HG03039 (cell line): ENCODE measurements around the gene DPT.

Experiments used
- ATAC-seq: cut with Tn5 transposase; IDR thresholded peaks from one replicate; pipeline ENCODE4 v1.9.1; 2021; ENCODE audit warnings: mild to moderate bottlenecking, moderate library complexity; ENCODE audit not compliant: unreplicated experiment

Gene DPT

DNA sequence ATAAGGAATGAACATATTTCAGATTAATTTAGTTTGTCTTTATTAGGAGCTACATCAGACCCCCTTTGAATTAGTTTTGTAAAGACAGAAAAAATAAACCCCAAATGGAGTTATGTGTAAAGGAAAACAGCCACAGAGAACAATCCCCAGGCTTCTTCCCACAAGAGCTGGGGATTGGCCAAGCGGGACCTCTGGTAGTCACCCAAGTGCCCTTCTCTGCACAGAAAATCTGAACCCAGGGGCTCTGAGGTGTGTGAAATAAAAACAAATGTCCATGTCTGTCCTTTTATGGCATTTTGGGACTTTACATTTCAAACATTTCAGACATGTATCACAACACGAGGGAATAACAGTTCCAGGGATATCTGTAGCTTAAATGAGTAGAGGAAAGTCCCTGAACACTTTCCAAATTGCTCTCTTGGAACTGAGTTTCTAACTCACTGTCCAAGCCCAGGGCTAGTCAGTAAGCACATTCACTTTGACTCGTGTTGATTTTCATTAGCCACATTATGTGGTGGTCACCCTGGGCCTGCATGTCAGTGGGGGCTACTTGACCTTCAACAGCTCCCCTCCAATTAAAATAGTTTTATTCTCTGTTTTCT, 22.5 kb downstream of the DPT start:
- ATAC-seq = no peak

DNA sequence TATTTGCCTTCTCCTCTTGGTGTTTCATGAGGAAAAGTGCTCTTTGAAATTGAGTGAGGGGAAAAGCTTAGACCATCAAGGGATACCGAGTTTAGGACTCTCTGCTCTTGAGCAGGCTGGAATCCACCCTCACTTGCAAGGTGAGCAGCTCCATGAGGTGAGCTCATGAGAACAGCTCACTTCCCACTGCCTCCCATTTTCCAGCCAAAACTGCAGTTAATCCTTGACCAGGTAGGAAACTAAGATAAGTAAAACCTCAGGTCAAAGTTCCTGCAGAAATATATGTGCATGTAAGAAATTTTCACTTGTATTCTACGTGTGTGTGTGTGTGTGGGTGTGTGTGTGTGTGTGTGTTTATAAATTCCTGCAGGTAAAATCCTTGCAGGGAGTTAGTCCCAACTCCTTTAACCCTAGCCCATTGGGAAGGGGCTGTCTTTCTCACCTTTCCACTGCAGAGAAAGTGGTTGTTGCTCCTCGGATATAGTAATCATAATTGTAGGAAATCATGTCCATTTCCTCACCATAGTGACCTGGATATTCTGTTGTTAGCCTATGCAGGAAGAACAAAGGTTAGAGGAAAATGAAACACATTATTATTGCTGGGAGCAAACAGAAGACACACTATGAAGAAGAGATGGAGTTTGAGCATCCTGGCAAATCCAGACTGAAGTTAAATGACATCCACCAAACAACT, 28.3 kb downstream of the DPT start:
- no peak for ATAC-seq

DNA sequence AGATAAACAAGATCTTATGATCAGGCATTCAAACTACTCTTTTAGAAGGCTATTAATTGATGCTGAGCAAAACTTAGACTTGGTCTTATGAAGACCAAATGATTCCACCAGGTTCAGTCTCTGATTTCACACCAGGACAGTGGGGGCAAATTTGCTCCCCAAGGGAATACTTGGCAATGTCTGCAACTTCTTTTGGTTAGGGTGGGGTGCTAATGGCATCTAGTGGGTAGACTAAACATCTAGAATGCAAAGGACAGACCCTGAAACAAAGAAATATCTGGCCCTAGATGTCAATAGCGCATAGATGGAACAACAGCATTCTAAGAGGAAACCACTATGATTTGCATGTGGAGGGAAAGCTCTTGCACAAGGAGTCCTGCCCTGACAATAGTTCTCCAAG, 30.6 kb downstream of the DPT start:
- no peak for ATAC-seq

DNA sequence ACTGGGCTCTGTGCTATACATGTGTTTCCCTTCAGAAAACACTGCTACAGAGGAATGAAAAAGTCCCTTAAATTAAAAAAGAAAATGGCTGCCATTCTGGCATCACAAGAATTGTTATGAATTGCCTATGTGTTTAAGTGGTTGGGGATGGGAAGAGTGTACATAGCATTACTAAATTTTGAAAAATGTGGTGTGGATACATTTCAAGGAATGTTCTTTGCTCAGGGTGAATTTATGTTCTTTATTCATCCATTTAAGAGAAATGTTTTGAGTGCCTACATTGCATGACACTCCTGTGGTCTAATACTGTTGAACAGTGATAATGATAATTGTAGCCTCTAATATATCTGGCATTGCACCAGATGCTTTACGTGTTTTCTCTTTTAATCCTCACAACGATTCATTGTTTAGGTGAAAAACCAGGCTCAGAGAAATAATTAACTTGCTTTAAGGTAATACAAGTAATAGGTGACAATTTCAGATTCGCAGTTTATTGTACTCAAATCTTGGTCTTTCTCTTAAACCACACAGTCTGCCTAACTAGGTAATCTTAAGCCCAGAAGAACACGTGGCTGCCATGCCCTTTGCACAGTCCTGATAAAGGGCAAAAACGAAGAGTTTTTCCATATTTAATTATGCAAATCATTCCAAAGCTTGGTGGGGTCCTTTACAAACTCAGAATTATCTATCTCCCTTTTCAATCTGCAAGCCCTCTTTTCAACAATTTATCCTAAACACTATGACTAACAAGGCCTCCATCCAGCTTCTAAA, 31.5 kb downstream of the DPT start:
- no peak for ATAC-seq

DNA sequence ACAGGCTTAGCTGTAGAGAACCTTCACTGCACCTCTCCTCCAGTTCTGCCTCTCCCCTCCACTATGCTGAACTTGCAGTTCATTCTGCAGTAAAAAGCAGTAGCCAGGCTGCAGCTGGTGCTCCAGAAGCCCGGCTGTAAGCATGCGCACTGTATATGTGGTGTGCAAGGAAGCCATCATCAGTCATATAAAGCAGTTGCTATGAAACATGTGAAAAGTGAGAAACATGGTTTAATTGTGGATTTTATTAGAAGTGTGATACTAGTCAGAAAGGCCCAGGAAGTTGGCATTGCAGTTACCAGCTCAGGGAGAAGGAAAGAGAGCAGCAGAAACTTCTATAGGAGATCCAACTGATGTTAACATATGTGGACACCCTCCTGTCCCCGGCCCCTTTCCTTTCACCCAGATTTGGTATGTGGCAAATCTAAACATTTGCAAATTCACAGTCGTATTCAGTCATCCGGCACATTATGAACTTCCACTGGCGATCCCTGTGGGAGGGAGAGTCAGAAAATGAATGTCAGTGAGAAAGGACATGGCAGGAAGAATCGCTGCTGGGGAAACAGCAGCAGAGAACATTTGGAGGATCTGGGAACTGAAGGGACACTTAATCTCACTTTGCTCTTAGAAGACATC, 32.8 kb downstream of the DPT start:
- ATAC-seq = no peak

DNA sequence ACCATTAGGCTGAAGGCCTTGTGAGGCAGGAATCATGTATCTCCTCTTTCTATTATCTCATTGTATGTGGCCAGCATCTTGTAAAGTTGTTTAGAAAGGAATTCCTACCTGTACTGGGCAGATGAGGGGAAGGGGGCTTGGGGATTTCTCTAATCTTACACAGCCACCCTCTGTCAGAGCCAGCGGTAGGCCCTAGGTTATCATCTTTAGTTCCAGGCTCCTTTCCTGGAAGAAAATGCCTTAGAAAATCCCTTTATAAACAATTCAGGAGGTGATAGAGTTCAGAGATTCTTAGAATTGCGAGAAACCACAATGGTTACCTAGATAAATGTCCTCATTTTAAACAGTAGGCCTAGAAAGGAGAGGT, 35.2 kb downstream of the DPT start:
- ATAC-seq = no peak

DNA sequence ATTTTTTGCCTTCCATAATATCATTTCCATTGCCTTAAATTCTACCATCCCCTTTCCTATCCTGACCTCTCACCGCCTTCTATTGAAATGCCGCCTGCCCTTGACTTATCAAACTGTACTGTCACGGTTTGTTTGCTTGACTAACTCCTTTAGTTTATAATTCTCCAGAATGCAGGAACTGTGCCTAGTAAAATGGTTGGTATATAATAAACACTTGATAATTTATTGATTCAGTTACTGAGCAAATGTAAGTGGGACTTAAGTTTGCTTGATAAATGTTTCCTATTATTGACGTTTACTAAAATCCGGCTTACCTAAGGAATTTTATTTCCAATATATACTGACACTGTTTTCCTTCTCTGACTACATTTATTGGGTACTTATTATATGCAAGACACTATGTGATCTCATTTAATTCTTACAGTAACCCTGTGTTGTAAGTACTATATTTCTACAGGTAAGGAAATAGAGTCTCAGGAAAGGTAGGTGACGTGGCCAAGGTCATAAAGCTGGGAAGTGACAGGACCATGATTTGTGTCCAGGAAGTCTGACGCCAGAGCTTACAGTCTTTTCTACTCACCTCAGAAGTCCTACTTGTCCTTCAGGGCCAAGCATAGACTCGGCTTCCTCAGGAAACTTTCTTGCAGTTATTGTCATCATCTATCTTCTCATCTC, 35.7 kb downstream of the DPT start:
- no peak for ATAC-seq

DNA sequence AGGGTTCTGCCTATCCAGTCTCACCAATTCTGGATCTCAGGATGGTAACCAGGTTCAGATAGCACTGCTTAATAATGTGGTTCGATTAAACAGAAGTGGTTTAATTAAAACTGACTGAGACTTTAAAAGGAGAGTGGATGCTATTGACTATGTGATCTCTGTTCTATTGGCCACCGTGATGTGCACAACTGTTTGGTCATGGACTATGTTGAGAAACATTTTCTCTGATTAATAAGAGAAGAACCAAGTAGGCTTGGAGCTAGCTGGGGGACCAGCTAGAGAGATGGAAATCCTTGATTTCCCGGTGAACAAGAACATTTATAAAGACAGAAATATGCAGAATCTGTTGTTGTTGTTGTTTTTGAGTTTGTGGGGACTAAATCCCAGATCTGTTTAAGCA, 36.5 kb downstream of the DPT start:
- no peak for ATAC-seq

DNA sequence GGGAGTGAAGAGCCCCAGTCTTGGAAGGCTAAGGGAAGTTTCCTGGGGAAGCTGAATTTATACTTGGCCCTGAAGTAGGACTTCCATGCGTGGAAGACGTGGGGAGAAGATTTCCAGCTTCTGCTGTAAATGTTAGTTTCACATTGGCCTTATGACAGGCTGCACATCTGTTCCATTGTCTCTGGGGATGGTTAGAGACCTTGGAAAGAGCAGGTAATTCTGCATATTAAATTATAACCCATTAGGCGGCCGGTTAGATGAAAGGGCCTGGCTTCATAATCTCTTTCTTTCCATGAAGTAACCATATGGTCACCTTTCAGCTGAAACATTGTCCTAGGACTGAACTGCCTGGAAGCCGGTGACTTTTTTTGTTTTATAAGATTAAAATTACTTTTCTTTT, 37.5 kb downstream of the DPT start:
- no peak for ATAC-seq

DNA sequence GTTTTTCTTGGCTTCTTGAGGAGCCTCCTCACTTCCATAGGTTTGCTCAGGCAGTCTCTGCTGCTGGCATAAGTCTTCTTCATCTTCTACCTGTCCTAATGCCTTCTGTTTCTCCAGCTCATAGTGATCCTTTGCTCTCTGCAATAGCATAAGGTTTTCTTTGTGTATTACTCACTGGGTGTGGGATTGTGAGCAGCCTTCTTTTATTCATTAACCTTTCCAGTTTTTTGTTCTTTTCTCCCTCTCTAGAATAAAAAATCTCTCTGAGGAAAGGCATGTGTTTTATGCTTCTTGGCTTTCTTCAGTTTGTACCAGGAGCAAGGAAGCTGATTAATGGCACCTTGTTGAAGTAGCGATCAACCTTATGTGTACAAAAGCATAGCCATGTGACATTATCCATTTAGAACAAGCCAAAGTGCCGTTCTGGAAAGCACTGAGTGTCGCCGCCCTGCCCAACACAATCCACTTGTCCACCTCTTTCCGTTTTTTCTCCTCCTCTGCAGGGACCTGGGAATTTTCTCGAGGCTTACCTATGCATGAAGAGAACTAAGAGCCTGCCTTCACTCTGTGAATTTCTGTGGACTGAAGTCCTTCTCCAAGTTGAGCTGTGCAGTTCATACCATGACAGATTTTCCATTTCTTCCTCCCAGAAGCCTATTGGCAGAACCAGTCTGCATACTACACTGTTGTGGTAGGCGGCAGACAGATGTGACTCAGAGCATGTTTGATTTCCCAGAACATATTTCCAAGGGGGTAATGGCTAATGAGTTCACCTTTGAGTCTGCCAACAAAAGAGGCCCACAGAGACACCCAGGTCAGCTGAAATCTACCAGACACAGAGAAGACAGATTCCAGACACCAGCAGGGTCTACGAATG, 39.0 kb downstream of the DPT start:
- ATAC-seq = no peak

DNA sequence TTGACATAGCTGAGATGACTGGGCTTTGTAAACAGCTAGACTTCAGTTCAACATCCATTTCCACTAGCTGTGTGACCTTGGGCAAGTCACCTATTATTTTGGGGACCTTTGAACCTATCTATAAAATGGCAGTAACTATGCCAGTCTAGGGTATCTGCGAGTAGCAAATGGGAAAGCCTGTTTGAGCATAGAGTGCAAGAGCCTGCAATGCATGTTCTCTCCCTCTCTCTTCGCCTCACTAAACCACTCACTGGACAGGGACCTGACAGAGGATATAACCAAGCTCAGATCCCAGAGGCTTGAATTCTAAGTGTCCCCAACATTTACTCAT, 39.7 kb downstream of the DPT start:
- no peak for ATAC-seq

DNA sequence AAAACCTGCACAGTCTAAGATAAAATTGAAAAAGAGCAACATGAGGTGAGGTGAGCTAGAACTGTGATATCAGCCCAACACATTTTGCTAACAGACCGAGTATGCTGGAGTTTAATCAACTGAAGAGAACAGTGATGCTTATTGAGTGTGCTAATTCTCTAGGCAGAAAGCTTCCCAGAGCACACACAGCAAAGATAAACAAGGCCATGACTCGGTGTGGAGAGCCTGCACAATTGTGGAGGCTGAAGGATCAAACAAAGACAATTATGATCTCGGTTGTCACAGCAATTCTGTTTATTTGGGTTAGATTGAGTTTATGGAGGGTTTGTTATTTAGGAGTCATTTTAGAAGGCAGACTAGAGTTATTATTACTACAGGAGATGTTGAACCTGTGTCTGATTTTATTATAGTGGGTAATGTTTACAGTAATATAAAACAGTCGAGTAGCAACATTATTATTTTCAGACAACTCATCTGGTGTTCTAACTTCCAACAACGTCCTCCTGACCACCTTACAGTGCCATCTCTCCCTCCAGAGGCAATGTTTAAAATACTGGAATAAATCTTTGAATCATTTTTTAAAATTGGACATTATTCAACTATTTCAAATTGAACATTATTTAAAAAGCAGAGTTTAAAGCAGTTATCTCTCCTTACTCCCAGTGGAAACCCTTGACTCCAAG, 40.2 kb downstream of the DPT start:
- no peak for ATAC-seq

DNA sequence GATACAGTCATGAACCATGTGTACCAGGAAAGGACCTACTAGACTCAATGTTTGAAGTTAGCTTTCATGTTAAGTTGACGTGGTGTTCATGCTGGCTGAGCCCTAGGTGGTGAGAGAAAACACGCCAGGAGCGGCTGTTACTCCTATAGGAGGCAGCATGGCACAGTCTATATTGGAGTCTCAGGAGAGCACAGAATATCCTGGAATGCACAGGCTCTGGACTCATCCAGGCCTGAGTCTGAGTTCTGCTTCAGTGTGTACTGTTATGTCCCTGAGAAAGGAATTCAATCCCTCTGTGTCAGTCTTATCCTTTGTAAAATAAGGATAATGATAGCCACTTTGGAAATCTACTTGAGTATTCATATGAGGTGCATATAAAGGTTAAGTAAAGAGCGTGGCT, 41.2 kb downstream of the DPT start:
- ATAC-seq = no peak

DNA sequence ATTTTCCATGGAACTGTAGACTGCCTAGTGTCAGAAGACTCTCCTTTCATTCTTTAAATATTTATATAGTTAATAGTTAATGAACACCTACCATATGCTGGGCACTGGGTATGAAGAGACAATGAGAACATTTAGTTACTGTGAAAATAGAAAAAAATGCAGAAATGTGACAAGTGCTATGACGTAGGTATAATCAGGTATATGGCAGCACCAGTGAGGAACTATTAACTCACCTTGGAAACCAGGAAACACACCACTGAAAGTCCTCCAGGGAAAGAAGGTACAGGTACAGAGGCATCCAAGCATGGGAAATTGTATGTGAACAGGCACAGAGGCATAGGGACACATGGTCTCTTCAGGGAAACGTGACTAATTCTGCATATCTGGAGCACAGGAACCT, 42.3 kb downstream of the DPT start:
- ATAC-seq = no peak

DNA sequence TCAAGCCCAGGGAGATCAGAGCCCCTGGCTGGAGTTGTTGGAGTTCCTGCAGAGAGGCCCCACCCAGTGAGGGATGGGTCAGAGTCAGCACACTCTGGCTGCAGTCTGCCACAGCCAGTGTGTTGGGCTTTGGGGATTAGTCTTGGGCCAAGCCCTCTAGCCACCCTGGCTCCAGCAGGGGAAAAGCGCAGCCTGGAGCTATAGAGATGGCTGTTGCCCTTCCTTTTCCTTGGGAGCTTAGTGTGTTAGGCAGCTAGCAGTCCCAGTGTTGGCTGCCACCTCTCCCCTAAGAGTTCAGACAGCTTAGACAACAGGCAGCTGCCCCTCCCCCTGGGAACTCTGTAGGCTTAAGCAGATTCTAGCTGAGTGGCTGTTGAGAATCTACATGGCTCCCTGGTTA, 45.1 kb downstream of the DPT start:
- ATAC-seq = no peak

DNA sequence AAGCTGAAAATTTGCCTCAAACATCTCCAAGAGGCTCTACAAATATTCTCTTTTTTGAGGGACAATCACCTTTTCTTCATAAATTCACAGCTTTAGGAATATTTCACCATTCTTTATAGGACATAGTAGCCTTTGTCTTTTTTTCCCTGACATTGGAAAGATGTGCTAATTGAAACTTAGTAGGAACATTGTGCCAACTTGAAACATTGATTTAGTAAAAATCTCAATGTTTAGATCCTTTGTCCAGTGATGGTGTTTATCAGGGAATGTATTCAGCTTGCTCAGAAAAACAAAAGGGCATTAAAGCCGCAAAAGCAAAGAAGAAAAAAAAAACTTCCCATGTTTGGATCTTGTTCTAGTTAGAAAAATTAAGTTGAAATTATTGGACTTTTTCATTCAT, 52.1 kb downstream of the DPT start:
- no peak for ATAC-seq

DNA sequence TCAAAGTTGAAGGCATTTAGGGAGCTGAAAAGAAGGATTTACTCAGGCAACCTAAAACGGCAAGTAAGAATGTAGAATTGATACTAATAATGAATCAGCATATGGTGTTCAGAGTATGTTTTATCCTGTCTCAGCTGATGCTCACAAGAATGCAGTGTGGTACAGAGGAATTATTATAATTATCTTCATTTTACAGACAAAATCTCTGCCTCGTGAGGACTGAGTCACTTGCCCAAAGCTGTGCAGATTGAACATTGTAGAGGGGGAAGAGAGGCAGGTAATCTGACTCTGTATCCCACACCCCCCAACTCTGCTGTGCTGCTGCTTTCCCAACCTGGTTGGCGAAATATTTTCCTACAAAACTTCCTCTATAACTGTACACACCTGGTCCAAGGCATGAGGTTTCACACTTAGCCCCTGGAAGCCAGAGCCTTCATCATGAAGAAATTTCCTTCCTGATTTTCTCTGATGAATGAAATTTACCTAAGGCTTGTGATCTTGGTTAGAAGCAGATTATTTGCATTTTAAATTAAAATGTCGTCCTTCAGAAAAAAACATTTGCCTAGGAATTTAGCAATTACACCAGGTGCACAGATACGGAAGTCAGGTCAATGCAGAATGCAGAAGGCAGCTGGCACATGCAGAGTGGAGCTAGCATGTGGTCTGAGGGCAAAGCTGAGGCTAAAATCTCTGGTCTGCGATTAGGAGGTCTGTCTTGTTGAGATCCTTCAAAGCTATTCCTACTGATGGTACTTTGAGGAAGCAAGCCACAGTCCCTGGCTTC, 52.8 kb downstream of the DPT start:
- no peak for ATAC-seq

DNA sequence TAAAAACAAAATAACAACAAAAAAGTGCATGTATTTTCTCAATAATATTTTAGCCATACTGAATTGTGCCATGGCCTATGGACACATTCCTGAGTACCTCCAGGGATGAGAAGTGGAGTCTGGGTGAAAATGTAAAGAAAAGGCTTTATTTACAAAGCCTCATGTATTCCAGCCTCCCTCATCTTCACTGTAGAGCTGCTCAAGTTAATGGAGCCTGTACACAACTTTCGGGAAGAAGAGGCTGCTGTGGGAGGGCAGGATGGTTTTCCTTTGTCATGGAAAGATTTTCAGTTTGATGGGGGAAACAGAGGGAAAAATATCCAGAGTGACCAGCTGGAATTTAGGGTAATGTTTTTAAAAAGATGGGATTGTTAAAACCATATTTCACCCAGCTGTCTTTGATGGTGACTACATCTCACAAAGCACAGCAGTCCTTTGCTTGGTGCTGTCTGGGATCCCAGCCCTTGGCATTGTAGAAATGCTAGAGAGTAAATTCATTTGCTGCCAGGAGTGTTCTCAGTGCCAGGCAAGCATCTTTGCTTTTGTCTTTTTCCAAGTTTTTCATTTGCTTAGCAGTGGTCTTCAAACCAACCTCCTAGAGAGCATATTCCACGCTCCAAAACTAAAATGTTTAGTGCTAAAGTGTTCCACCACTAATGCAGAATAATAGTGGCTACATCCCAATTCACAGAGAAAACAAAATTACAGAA, 54.9 kb downstream of the DPT start:
- ATAC-seq = no peak

DNA sequence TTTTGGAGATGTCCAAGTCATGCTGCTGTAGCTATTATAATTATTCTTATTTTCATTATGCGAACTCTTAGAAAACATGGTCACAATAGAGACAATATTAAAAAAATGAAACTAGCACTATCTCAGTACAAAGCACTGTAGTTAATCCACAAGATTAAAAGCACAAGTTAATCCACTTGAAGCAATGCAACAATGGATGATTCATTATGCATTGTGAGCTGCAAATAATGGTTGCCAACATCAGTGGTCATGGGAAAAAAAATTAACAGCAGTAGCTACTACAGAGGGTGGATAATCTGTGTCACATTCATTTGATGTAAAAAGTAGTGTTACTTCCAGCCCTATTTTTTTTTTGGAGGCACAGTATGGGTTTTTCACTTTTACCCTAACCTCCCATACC, 56.7 kb downstream of the DPT start:
- no peak for ATAC-seq
